ENCODE data around the gene ST3GAL6.
"Not testable (repeated sequence)": the region's sequence is repeated elsewhere in the genome, so short reads cannot be mapped to it uniquely, and the experiment has no call there.

ST3GAL6 gene

DNA sequence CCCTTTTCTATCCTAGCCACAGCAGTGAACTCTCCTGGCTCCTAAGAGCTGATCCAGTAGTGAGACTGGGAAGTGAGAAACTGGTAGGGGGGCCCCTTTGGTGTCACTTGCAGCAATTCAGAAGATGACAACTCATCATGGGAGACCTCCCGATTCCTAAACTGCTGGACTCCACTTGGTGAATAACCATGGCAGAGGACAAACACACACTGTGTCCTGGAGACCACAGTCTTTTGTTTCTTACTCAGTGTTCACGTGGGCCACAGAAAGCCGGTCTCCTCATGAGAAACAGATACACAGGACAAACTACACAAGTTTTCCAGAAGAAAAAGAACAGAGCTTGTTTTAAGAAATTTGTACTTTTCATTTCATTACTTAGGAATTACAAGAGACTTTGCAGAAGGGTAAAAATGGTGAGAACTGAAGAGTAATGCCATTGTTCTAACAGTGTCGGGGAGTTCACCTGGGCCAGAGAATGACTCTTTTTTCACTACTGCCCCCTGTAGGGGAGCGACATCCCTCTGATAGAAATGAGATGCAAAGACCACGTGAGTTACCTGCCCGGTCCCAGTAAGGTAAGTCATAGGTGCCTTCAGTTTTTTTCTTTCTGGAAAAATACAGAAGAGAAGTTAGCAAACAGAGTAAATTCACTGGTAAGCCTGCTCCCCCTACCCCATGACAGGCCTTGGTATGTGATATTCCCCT, 38.1 kb downstream of the ST3GAL6 start:
- DNase-seq, result no peak

- no peak for DNase-seq
Measured at GRCh38 chr3:98805571-98805970, 42.4 kb downstream of the ST3GAL6 start.

DNA sequence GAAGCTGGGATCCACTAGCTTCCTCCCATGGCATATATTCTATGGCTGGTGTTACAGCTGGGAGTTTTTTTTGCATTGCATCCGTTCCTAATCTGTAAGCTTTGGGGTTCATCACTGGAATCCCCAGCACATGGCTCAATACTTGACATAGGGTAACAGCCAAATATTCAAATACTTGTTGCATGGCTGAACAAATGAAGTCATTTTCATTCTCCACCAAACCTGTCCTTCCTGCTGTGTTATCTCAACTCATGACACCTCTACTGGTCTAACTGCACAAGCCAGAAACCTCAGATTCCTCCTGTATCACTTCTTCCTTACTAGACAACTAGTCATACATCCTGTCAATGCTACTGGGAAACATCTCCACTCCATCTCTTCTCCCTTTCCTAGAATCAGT, 43.4 kb downstream of the ST3GAL6 start:
- DNase-seq, result no peak

DNA sequence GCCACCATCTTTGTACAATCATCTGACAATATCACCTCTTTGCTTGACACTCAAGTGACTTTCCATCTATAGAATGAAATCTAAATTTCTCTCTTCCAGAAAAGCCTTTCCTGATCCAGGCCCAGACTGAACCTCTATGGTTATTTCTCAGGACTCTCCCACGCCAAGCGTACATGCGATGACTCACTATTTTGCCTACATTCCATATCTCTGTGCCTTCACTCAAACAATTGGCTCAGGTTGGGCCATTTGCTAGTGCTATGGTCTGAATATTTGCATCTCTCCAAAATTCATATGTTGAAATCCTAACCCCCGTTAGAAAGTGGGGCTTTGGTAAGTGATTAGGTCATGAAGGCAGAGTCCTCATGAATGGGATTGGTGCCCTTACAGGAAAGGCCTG, 43.9 kb downstream of the ST3GAL6 start:
- DNase-seq, result no peak

DNA sequence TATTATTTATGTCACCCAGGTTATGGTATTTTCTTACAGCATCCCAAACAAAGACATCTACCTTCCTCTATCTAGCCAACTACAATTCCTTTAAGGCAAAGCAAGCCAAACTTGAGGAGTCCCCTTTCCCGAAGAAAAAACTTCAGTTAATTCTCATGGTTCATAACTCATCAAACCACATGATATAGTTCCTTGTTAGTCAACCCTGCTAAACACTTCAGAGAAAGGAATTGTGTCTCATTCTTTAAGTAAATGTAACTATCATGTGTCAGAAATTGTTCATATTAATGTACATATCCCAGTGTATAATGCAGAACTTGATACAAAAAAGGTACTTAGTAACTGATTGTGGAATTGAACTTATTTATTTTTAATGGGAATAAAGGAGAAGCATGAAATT, 44.4 kb downstream of the ST3GAL6 start:
- DNase-seq, result no peak

GRCh38 chr3:98808071-98808470, 44.9 kb downstream of the ST3GAL6 start:
- DNase-seq, result no peak

DNA sequence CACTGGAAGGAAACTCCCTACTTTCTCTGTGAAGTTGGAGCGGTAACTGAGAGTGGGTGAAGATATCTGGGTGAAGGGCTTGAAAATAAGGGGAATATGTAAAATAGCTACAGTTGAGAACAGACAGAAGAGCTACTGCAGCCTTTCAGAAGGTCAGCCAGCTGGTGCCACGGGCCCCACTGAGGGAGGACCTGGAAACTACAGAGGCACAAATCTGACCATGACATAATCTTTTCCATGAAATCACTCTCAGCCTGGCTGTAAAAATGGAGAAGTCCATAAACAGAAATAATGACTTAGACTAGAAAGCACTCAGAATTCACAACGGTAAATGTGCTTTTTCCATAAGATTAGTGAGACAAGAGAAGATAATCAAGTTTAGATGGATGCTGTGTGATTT, 46.4 kb downstream of the ST3GAL6 start:
- DNase-seq, result no peak

GRCh38 chr3:98811048-98811447, 47.9 kb downstream of the ST3GAL6 start:
- no peak for DNase-seq

DNA sequence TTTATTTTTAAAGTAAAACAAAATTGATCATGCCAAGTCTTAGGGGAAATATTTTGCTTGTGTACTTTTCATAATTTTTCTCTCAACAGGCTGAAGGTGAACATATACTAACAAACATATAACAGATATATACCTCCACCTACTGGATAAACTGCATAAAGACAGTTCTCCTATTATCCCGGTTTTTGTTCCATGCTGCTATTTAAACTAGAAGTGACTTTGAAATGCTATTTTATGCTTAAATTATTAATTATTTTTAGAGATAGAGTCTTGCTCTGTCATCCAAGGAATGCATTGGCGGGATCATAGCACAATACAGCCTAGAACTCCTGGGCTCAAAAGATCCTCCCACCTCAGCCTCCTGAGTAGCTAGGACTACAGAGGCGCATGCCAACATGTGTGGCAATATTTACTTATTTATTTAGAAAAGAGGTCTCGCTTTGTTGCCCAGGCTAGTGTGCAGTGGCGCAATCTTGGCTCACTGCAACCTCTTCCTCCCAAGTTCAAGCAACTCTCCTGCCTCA, 49.8 kb downstream of the ST3GAL6 start:
- DNase-seq, result peak in 1 of 58 donors; percentile 24

- no peak for DNase-seq
Measured at GRCh38 chr3:98814817-98815420, 51.8 kb downstream of the ST3GAL6 start.

GRCh38 chr3:98817547-98818041, 54.5 kb downstream of the ST3GAL6 start:
- DNase-seq, result peak in 1 of 58 donors; percentile 36

DNA sequence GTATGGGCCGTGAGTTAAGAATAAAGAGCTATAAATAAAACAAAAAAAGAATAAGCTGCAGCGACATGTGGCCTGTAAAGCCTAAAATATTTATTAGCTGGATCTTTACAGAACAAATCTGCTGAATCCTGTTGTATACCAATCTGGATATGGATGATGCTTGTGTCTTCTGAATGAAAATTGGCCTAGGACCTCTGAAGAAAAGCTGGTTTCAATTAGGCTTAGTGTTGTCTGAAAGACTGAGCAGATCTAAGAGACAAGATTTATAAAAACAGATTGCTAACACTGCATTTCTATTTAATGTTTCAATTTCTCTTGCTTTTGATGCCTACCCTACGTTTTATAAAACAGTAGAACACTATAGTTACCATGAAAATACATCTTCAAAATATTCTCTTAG, 57.9 kb downstream of the ST3GAL6 start:
- DNase-seq, result no peak

DNA sequence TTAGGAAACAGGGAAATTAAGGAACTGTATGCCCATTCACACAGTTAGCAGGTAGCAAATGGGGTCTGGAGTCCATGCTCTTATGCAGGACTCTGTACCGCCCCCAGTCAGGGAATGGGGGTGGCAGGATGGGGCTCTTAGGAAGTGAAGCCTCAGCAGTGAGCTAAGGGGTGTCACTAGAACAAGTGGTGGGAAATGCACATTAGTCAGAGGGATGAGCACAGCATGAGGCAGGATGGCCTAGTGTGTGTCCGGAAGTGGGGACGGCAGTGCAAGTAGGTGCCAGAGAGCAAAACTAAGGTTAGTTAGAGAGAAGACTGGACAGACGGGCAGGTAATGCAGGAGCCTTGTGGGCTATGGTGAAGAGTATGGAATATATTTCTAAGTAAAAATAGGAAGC, 60.7 kb downstream of the ST3GAL6 start:
- DNase-seq, result no peak

DNA sequence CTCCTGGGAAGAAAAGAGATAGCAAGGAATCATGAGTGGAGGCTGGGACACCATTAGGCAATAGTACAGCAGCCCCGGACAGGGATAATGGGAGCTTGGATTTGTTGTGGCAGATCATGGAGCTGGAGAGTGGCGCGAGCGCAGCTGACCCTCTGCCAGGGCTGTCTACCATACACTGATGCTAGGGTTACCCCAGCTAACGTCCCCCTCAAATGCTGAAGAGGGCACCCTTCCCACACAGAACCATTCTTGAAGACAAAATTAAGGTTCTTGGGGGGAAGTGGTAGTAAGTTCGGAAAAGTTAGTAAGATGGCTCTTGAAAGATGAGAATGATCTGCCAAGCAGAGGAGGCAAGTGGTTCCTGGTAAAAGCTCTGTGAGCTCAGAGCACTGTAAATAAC, 61.1 kb downstream of the ST3GAL6 start:
- DNase-seq, result no peak

DNA sequence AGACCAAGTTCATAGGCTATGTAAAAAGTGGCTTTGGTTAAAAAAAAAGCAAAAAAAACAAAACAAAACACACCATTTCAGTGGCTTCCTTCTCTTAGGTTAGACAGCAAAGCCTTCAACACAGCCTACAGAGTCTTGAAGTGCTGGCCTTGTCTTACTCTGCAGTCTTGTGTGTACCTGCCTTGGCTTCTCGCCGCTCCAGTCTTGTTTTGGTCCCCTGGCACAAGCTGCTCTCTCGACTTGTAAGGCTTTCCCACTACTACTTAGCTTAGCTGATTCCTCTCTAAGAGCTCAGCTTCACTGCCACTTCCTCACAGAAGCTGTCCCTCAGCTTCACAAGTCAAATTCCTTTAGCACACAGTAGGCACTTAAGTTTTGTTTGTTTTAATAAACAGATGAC, 63.0 kb downstream of the ST3GAL6 start:
- no peak for DNase-seq

- DNase-seq, result no peak
Measured at GRCh38 chr3:98827221-98827920, 64.2 kb downstream of the ST3GAL6 start.

- no peak for DNase-seq
Measured at GRCh38 chr3:98829246-98829832, 66.2 kb downstream of the ST3GAL6 start.

GRCh38 chr3:98831060-98831459, 67.9 kb downstream of the ST3GAL6 start:
- DNase-seq, result not testable (repeated sequence)

GRCh38 chr3:98839846-98840245, 76.7 kb downstream of the ST3GAL6 start:
- DNase-seq, result no peak

DNA sequence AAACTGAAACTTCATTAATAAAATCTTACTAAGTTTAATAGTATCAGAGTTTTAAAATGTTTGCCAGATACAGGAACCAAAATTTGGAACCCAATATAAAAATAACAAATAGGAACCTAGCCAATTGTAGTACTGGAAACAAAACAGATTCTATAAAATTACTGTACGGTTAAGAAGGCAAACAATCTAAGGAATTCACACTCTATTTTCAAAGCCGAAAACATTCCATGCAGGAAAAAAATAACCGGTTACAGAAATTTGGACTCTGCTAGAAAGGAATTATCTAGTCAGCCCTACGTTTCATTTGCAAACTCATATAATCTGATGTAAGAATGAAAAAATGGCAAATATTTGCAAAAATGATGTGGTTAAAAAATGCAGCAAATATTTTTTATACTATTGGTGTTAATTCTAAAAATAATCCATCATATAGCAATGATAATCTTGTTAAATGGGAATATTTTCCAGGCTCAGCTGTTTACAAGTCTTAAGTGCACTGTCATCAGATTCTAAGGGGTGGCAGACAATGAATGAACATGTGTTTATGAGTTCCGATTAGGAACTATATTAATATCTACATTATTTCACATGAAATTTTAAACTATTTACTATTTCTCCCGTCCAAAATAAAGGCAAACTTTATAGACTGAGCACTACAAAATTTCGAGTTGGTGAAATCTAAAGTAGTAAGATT, 80.3 kb downstream of the ST3GAL6 start:
- no peak for DNase-seq
